NCI-H1048 (cell line): ENCODE results near the gene AKT2.

Experiments
- DNase-seq: peaks from one replicate; lab custom pipeline; 2025; lab: John Stamatoyannopoulos, UW

Gene AKT2

GRCh38 chr19:40184273-40184672 lies 100.9 kb downstream of the AKT2 start:
- no peak for DNase-seq
